Psoas muscle (tissue), 8 donors: Measurements from ENCODE around the gene BMPR1B. TPM values are rescaled to one million over a fixed set of nuclear protein-coding genes. Genes with fewer than 3 reads are reported as not detected.

ENCODE experiments used
- ATAC-seq, 4 donors: fragments of 200-7000 bp; cut with Tn5 transposase; one replicate each; pipeline ENCODE4 v1.9.1; 2020; ENCODE audit warnings: moderate library complexity in 3 of 4, mild to moderate bottlenecking in 2 of 4
- DNase-seq, 2 donors: peaks; one replicate each; pipeline ENCODE4 v3.0.0-alpha.2; 2020
- H3K27ac ChIP-seq: fragments of 200-600 bp; one replicate; pipeline ENCODE4 v1.8.0; 2022
- H3K27me3 ChIP-seq, 3 donors: fragments of 200-600 bp in 1 of 3; one replicate each; pipeline versions ENCODE4 v1.6.1 to v1.8.0; 2013 to 2022; ENCODE audit warnings: low read length in 2 of 3, mild to moderate bottlenecking in 2 of 3, moderate library complexity in 1 of 3; ENCODE audit not compliant: insufficient read depth in 3 of 3
- H3K36me3 ChIP-seq, 2 donors: fragments of 200-600 bp in 1 of 2; one replicate each; pipeline versions ENCODE4 v1.6.1 to v1.8.0; 2013 to 2022; ENCODE audit warnings: low read depth in 1 of 2, mild to moderate bottlenecking in 1 of 2, moderate library complexity in 1 of 2; ENCODE audit not compliant: insufficient read depth in 1 of 2
- H3K4me1 ChIP-seq: fragments of 200-600 bp; one replicate; pipeline ENCODE4 v1.8.0; 2022
- H3K4me3 ChIP-seq: fragments of 200-600 bp; one replicate; pipeline ENCODE4 v1.8.0; 2022; ENCODE audit warnings: mild to moderate bottlenecking
- H3K9me3 ChIP-seq: fragments of 200-600 bp; one replicate; pipeline ENCODE4 v1.8.0; 2022
- CTCF ChIP-seq: fragments of 200-600 bp; IDR thresholded peaks from one replicate; pipeline ENCODE4 v1.8.0; 2022; ENCODE audit warnings: antibody characterized with exemption
- WGBS, 3 donors: extraction: QIAGEN DNeasy Blood & Tissue Kit; methylation state at CpG; one replicate each; pipeline versions ENCODE4 v1.1.6 to v1.1.7; 2013; 5-methylcytosine and 5-hydroxymethylcytosine counted together
- intact Hi-C, 2 donors: fragments of 100-400 bp; cut with DNase I; formaldehyde crosslinking; loops; one replicate each; pipeline versions ENCODE4 v1.11.0 to v1.14.2; 2022
- polyA plus RNA-seq, 3 donors: library from polyadenylated mRNA; stranded (reverse); fragments of 200-250 nt; gene quantifications; one replicate each; pipeline ENCODE4 v1.2.3, GENCODE V29; 2013
- total RNA-seq, 4 donors: library from RNA; stranded (reverse); fragmentation: NEBNext Ultra II Directional in 2 of 4; extraction: Animal tissue kit (Norgen Biotek cat#: 25700) in 2 of 4; gene quantifications; one replicate each; pipeline versions ENCODE4 v1.2.1 to v1.2.4, GENCODE V29; 2021 to 2023
- donor health status: healthy with polysubstance abuse.
- donor health status: DM: no; HTN: no; CAD: no; lungs with moderate emphysema.
- donor health status: Bipolar disorder and iron deficiency.
- donor health status: healthy.
- donor health status: DM: yes; HTN: yes; CAD: no.
- donor health status: DM: no; HTN: no; CAD: no.
- donor health status: DM: no; HTN: no; CAD: no.
- donor health status: DM: yes; HTN: yes; CAD: no.

The BMPR1B gene
- total and polyA plus RNA-seq, 7 donors, result 0.26 to 13.0 (median 1.0) TPM

- WGBS, 3 donors, result 88 to 89% (median 89%) methylated on average over 2 of the region's 2 CpGs
- ATAC-seq (no peak), DNase-seq (no peak)
- no peak for TF ChIP-seq CTCF
- Histone ChIP-seq H3K27ac (no peak overlapping the region), H3K27me3 (no peaks in the 10 kb centered on the region), H3K4me1 (peaks cover 7% of the 10 kb centered on the region), H3K4me3 (no peak overlapping the region), H3K9me3 (no peaks in the 10 kb centered on the region), H3K36me3 (no peaks in the 10 kb centered on the region)
- intact Hi-C loops, result no loop called here
Observed at GRCh38 chr4:95068818-95069478, 311.2 kb downstream of the BMPR1B start.

- intact Hi-C loops, result no loop called here
- Histone ChIP-seq H3K4me3 (no peak overlapping the region), H3K4me1 (no peaks in the 10 kb centered on the region), H3K36me3 (no peaks in the 10 kb centered on the region), H3K9me3 (no peaks in the 10 kb centered on the region), H3K27me3 (no peaks in the 10 kb centered on the region), H3K27ac (no peak overlapping the region)
- ATAC-seq (no peak), DNase-seq (no peak)
- 92 to 96% (median 95%) methylated on average over 3 of the region's 3 CpGs for WGBS, 3 donors
- TF ChIP-seq CTCF, result no peak
Observed at GRCh38 chr4:95071851-95072250, 314.1 kb downstream of the BMPR1B start.

GRCh38 chr4:95073646-95074045, 315.9 kb downstream of the BMPR1B start:
- intact Hi-C loops, result no loop called here
- Histone ChIP-seq H3K36me3 (no peaks in the 10 kb centered on the region), H3K4me1 (peaks cover 5% of the 10 kb centered on the region), H3K9me3 (no peaks in the 10 kb centered on the region), H3K27me3 (no peaks in the 10 kb centered on the region), H3K4me3 (no peak overlapping the region), H3K27ac (no peak overlapping the region)
- 95 to 100% (median 97%) methylated on average over 1 of the region's 1 CpG for WGBS, 3 donors
- no peak for TF ChIP-seq CTCF
- ATAC-seq, result no peak
- no peak for DNase-seq

- no peak for DNase-seq
- 25 to 49% (median 27%) methylated on average over 1 of the region's 1 CpG for WGBS, 3 donors
- Histone ChIP-seq H3K27ac (no peak overlapping the region), H3K4me1 (peaks cover 5% of the 10 kb centered on the region), H3K27me3 (no peaks in the 10 kb centered on the region), H3K9me3 (no peaks in the 10 kb centered on the region), H3K36me3 (no peaks in the 10 kb centered on the region), H3K4me3 (no peak overlapping the region)
- intact Hi-C loops, result no loop called here
- no peak for ATAC-seq
- no peak for TF ChIP-seq CTCF
Observed at GRCh38 chr4:95077864-95078263, 320.1 kb downstream of the BMPR1B start.

GRCh38 chr4:95080969-95081368, 323.2 kb downstream of the BMPR1B start:
- Histone ChIP-seq H3K27me3 (no peaks in the 10 kb centered on the region), H3K9me3 (no peaks in the 10 kb centered on the region), H3K4me1 (peaks cover 8% of the 10 kb centered on the region), H3K4me3 (no peak overlapping the region), H3K27ac (no peak overlapping the region), H3K36me3 (no peaks in the 10 kb centered on the region)
- WGBS, 3 donors, result 67 to 82% (median 74%) methylated on average over 3 of the region's 3 CpGs
- ATAC-seq (no peak), DNase-seq (no peak)
- no peak for TF ChIP-seq CTCF
- intact Hi-C loops, result no loop called here
